ENCODE results near the gene CDKAL1.

CDKAL1 gene

DNA sequence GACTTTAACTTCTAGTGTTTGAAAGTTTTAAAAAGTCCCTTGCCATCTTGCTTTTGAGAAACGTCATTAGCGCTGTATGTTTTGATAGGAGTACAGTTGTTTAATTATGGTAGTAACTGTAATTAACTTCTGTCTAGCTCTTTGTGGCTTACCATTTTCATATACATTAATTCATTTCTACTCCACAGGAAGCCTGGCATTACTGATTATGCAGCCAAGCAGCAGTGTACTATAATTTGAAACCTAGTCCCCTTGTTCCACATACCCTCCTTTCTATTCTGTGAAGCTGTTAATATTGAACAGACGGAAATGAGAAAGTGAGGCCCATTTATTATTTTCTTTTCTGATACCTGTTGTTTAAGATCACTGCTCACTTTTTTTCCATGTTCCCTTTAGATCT, 235.4 kb downstream of the CDKAL1 start:
- Histone ChIP-seq H3K4me3 (replicated peaks; ENCODE audit: insufficient read depth, low read length) (no peak overlapping the region), H3K27ac (replicated peaks) (no peak overlapping the region), H3K27me3 (ENCODE audit: insufficient read depth, poor library complexity, severe bottlenecking) (no peaks in the 10 kb centered on the region)
- no peak for TF ChIP-seq REST (IDR thresholded peaks at IDR 0.05; ENCODE audit: insufficient replicate concordance, low read depth)
- no peak for DNase-seq (ENCODE audit: low read depth in 1 of 2, low spot score in 1 of 2)

- Histone ChIP-seq H3K4me3 (replicated peaks; ENCODE audit: insufficient read depth, low read length) (no peak overlapping the region), H3K27ac (replicated peaks) (no peak overlapping the region), H3K27me3 (ENCODE audit: insufficient read depth, poor library complexity, severe bottlenecking) (no peaks in the 10 kb centered on the region)
- no peak for DNase-seq (ENCODE audit: low read depth in 1 of 2, low spot score in 1 of 2)
- TF ChIP-seq SPI1 (IDR thresholded peaks at IDR 0.05; ENCODE audit: borderline replicate concordance, low read depth) (no peak), CTCF (IDR thresholded peaks at IDR 0.05; ENCODE audit: insufficient read depth, low read length) (no peak), GABPA (IDR thresholded peaks at IDR 0.05; ENCODE audit: low read depth) (no peak), POLR2AphosphoS5 (IDR thresholded peaks at IDR 0.05; ENCODE audit: low read depth) (no peak), REST (IDR thresholded peaks at IDR 0.05; ENCODE audit: insufficient replicate concordance, low read depth) (no peak)
These were observed 236.5 kb downstream of the CDKAL1 start for GRCh38 chr6:20770773-20771172.

GRCh38 chr6:20771409-20771808, 237.2 kb downstream of the CDKAL1 start:
- H3K27ac ChIP-seq (replicated peaks) = no peak overlapping the region
- DNase-seq (ENCODE audit: low read depth in 1 of 2, low spot score in 1 of 2) = no peak
- H3K27me3 ChIP-seq (ENCODE audit: insufficient read depth, poor library complexity, severe bottlenecking) = no peaks in the 10 kb centered on the region
- TF ChIP-seq POLR2AphosphoS5 (IDR thresholded peaks at IDR 0.05; ENCODE audit: low read depth) (no peak), GABPA (IDR thresholded peaks at IDR 0.05; ENCODE audit: low read depth) (no peak), CTCF (IDR thresholded peaks at IDR 0.05; ENCODE audit: insufficient read depth, low read length) (no peak), REST (IDR thresholded peaks at IDR 0.05; ENCODE audit: insufficient replicate concordance, low read depth) (no peak), SPI1 (IDR thresholded peaks at IDR 0.05; ENCODE audit: borderline replicate concordance, low read depth) (no peak)
- H3K4me3 ChIP-seq (replicated peaks; ENCODE audit: insufficient read depth, low read length) = no peak overlapping the region

DNA sequence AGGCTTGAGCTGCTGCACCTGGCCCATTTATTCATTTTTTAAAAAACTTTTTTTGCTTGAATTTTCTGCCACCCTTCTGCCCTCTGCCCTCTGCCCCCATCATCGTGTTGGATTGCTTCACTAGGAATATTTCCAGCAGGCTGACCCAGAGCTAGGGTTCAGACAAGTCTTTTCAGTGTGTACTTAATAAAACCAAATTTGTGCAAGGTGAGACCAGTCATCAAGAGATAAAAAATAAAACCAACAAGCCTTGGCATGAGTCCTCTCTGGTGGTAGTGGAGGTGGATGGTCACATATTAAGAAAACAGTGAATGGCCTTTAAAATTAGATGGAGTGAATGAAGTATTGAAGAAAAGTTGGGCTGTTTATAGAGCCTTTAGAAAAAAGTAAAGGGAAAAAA, 239.6 kb downstream of the CDKAL1 start:
- DNase-seq (ENCODE audit: low read depth in 1 of 2, low spot score in 1 of 2) = no peak
- Histone ChIP-seq H3K27ac (replicated peaks) (no peak overlapping the region), H3K27me3 (ENCODE audit: insufficient read depth, poor library complexity, severe bottlenecking) (no peaks in the 10 kb centered on the region), H3K4me3 (replicated peaks; ENCODE audit: insufficient read depth, low read length) (no peak overlapping the region)
- no peak for TF ChIP-seq POLR2AphosphoS5 (IDR thresholded peaks at IDR 0.05; ENCODE audit: low read depth)
